ENCODE results near the gene MEPE. TPM values are rescaled to one million over a fixed set of nuclear protein-coding genes. Genes with fewer than 3 reads are reported as not detected.
A peak's percentile ranks its signal among the peaks of the same experiment; 100 is the strongest.

Gene MEPE
- total and polyA plus RNA-seq, 10 donors, result not detected

DNA sequence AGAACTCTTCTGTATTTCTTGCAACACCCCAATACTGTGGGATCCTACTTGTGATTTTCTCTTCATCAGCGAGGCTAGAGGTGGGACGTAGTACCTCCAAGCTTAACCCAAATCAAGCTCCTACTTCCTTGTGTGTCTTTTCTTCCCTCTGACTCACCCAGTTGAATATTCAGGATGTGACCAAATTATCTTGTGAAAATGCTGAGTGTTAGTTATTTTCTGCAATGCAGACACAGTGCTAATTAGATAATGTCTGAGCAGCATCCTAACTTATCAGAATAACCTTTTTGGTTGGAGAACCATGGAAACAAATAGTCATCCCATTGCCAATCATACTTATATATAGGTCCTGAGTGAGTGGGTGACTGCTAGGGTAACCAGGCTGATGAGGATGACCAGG, 2.4 kb downstream of the MEPE start:
- 76 to 84% (median 79%) methylated on average over 2 of the region's 2 CpGs for WGBS, 5 donors
- no peak for DNase-seq
- intact Hi-C loops (cut with DNase I; ENCODE audit: low total_unique reads), result no loop called here
- H3K27ac ChIP-seq, result no peak overlapping the region
- no peaks in the 10 kb centered on the region for H3K27me3 ChIP-seq (replicated peaks in 1 of 7)
- H3K4me1 ChIP-seq, result no peaks in the 10 kb centered on the region
- H3K4me3 ChIP-seq, result no peak overlapping the region
- TF ChIP-seq, protein P1, sequence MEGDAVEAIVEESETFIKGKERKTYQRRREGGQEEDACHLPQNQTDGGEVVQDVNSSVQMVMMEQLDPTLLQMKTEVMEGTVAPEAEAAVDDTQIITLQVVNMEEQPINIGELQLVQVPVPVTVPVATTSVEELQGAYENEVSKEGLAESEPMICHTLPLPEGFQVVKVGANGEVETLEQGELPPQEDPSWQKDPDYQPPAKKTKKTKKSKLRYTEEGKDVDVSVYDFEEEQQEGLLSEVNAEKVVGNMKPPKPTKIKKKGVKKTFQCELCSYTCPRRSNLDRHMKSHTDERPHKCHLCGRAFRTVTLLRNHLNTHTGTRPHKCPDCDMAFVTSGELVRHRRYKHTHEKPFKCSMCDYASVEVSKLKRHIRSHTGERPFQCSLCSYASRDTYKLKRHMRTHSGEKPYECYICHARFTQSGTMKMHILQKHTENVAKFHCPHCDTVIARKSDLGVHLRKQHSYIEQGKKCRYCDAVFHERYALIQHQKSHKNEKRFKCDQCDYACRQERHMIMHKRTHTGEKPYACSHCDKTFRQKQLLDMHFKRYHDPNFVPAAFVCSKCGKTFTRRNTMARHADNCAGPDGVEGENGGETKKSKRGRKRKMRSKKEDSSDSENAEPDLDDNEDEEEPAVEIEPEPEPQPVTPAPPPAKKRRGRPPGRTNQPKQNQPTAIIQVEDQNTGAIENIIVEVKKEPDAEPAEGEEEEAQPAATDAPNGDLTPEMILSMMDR (IDR thresholded peaks at IDR 0.05 in 8 of 11, conservative IDR thresholded peaks at IDR 0.05 in 3 of 11), result no peak
- TF ChIP-seq POLR2AphosphoS5 (IDR thresholded peaks at IDR 0.05) (no peak), POLR2A (IDR thresholded peaks at IDR 0.05) (no peak)
- no peaks in the 10 kb centered on the region for H3K36me3 ChIP-seq
- no peaks in the 10 kb centered on the region for H3K9me3 ChIP-seq

DNA sequence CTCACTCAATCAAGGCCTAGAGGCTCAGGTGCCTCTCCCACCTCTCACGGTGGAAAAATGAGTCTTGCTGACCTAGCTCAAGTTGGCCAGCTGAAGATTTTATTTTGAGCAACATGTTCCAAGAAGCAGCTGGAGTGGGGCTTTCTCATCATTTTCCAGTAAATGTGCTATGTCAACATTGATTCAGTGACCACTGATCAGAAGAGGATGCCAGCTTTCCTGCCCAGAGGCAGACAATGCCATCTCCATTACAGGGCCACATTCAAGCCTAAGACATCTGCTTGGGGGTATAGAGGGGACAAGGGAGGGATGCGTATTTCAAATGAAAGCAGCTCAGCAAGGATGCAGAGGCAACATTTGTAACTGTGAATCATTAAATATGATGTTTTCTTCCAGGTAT, 3.0 kb downstream of the MEPE start:
- intact Hi-C loops (cut with DNase I; ENCODE audit: low total_unique reads), result no loop called here
- TF ChIP-seq, protein P1 (IDR thresholded peaks at IDR 0.05 in 8 of 11, conservative IDR thresholded peaks at IDR 0.05 in 3 of 11), result no peak
- TF ChIP-seq POLR2A (IDR thresholded peaks at IDR 0.05), result no peak
- TF ChIP-seq POLR2AphosphoS5 (IDR thresholded peaks at IDR 0.05), result no peak
- 86 to 98% (median 93%) methylated on average over 2 of the region's 2 CpGs for WGBS, 5 donors

DNA sequence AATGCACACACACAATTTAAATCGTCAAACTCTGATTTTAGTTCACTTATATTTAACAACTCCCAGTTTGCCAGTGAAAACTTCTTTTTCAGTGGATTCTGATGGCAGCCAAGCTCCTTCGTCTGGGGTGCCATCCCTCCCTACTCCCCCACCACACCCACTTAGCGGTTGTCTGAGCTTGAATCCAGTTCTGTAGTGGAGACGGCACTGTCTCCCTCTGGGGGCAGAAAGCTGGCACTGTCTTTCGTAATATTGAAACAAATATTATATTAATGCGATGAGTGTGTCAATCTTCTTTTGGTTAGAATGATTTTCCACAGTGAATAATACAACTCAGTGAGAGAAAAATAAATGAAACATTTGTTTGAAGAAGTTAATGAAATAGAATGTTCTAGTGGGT, 5.4 kb downstream of the MEPE start:
- Histone ChIP-seq H3K9me3 (no peaks in the 10 kb centered on the region), H3K27me3 (replicated peaks in 1 of 7) (peaks cover 0 to 8% (median 0%) of the 10 kb centered on the region in 7 donors), H3K36me3 (no peaks in the 10 kb centered on the region), H3K27ac (no peak overlapping the region), H3K4me1 (no peaks in the 10 kb centered on the region), H3K4me3 (no peak overlapping the region)
- 75 to 86% (median 81%) methylated on average over 6 of the region's 6 CpGs for WGBS, 5 donors
- DNase-seq, result no peak
- TF ChIP-seq POLR2AphosphoS5 (IDR thresholded peaks at IDR 0.05) (no peak), POLR2A (IDR thresholded peaks at IDR 0.05) (no peak)
- TF ChIP-seq, protein P1 (IDR thresholded peaks at IDR 0.05 in 8 of 11, conservative IDR thresholded peaks at IDR 0.05 in 3 of 11), result no peak
- intact Hi-C loops (cut with DNase I; ENCODE audit: low total_unique reads), result no loop called here

More for the DNA sequence above, 3.0 kb downstream of the MEPE start:
- no peak for DNase-seq
- no peaks in the 10 kb centered on the region for H3K36me3 ChIP-seq
- no peak overlapping the region for H3K4me3 ChIP-seq
- no peaks in the 10 kb centered on the region for H3K4me1 ChIP-seq
- no peak overlapping the region for H3K27ac ChIP-seq
- no peaks in the 10 kb centered on the region for H3K27me3 ChIP-seq (replicated peaks in 1 of 7)
- H3K9me3 ChIP-seq, result no peaks in the 10 kb centered on the region

DNA sequence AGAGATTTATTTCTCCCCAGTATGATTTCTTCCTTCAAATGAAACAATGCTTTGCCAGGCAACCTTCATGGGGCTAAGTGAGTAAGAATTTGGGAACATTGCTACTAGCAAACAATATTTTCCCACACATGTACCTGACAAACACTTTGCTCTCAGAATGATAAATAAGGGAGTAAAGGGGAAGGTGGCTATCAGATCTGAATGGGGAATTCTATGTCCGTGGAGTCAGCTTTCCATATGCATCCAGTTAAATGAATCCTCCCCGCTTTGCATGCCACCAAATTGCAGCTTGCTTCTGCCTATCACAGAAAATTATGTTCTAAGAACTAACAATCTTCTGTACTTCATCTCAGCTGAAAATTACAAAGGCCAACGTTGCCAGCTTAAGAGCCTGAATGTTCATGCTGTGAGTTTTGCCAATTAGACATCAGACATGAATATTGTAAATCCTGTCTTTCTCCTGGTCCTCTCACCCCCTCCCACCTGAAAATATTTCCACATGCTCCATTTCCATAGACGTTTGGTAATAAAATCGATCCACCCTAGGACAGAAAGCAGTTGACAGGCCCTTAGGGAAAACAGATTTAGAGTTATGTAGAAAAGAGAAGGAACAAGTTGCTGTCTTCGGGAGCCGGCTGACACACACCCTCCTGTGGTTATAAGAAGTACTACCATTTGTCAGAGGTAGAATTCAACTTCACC, 6.3 kb downstream of the MEPE start:
- peaks cover 0 to 8% (median 0%) of the 10 kb centered on the region in 7 donors for H3K27me3 ChIP-seq (replicated peaks in 1 of 7)
- H3K36me3 ChIP-seq, result no peaks in the 10 kb centered on the region
- H3K4me1 ChIP-seq, result no peaks in the 10 kb centered on the region
- no peak for TF ChIP-seq POLR2A (IDR thresholded peaks at IDR 0.05)
- TF ChIP-seq, protein P1 (IDR thresholded peaks at IDR 0.05 in 8 of 11, conservative IDR thresholded peaks at IDR 0.05 in 3 of 11), result peak in 10 of 11 experiments; percentile 13 to 71 (median 53)
- no peak overlapping the region for H3K4me3 ChIP-seq
- no peak for DNase-seq
- intact Hi-C loops (cut with DNase I; ENCODE audit: low total_unique reads), result no loop called here
- H3K9me3 ChIP-seq, result no peaks in the 10 kb centered on the region
- H3K27ac ChIP-seq, result no peak overlapping the region
- 29 to 34% (median 34%) methylated on average over 7 of the region's 7 CpGs for WGBS, 5 donors

Data from spleen (tissue), 11 donors.